ENCODE data around the gene MFN2. TPM values are rescaled to one million over a fixed set of nuclear protein-coding genes. Genes with fewer than 3 reads are reported as not detected.

Gene MFN2
- total and polyA plus RNA-seq, 2 experiments from 2014 or later: 15.1 to 40.4 TPM

DNA sequence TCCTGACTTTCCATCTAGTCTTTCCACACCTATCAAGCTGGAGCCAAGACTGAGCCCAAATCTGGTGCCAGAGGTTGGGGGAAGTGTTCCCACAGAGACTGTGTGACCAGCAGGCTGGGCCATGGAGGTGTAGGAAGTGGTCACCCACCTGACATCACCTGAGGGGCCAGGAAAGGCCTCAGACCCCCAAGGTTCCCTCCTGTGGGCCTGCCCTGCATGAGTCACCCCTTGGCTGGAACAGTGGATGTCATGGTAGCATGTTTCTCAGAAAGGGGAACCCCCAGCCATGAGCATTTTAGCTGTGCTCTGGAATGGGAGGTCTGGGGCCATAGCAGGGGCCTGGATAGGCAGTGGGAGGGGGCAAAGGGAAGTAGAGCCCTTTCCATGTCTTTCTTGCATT is 77.1 kb downstream of the MFN2 start (continued):
- TF ChIP-seq, protein P1, sequence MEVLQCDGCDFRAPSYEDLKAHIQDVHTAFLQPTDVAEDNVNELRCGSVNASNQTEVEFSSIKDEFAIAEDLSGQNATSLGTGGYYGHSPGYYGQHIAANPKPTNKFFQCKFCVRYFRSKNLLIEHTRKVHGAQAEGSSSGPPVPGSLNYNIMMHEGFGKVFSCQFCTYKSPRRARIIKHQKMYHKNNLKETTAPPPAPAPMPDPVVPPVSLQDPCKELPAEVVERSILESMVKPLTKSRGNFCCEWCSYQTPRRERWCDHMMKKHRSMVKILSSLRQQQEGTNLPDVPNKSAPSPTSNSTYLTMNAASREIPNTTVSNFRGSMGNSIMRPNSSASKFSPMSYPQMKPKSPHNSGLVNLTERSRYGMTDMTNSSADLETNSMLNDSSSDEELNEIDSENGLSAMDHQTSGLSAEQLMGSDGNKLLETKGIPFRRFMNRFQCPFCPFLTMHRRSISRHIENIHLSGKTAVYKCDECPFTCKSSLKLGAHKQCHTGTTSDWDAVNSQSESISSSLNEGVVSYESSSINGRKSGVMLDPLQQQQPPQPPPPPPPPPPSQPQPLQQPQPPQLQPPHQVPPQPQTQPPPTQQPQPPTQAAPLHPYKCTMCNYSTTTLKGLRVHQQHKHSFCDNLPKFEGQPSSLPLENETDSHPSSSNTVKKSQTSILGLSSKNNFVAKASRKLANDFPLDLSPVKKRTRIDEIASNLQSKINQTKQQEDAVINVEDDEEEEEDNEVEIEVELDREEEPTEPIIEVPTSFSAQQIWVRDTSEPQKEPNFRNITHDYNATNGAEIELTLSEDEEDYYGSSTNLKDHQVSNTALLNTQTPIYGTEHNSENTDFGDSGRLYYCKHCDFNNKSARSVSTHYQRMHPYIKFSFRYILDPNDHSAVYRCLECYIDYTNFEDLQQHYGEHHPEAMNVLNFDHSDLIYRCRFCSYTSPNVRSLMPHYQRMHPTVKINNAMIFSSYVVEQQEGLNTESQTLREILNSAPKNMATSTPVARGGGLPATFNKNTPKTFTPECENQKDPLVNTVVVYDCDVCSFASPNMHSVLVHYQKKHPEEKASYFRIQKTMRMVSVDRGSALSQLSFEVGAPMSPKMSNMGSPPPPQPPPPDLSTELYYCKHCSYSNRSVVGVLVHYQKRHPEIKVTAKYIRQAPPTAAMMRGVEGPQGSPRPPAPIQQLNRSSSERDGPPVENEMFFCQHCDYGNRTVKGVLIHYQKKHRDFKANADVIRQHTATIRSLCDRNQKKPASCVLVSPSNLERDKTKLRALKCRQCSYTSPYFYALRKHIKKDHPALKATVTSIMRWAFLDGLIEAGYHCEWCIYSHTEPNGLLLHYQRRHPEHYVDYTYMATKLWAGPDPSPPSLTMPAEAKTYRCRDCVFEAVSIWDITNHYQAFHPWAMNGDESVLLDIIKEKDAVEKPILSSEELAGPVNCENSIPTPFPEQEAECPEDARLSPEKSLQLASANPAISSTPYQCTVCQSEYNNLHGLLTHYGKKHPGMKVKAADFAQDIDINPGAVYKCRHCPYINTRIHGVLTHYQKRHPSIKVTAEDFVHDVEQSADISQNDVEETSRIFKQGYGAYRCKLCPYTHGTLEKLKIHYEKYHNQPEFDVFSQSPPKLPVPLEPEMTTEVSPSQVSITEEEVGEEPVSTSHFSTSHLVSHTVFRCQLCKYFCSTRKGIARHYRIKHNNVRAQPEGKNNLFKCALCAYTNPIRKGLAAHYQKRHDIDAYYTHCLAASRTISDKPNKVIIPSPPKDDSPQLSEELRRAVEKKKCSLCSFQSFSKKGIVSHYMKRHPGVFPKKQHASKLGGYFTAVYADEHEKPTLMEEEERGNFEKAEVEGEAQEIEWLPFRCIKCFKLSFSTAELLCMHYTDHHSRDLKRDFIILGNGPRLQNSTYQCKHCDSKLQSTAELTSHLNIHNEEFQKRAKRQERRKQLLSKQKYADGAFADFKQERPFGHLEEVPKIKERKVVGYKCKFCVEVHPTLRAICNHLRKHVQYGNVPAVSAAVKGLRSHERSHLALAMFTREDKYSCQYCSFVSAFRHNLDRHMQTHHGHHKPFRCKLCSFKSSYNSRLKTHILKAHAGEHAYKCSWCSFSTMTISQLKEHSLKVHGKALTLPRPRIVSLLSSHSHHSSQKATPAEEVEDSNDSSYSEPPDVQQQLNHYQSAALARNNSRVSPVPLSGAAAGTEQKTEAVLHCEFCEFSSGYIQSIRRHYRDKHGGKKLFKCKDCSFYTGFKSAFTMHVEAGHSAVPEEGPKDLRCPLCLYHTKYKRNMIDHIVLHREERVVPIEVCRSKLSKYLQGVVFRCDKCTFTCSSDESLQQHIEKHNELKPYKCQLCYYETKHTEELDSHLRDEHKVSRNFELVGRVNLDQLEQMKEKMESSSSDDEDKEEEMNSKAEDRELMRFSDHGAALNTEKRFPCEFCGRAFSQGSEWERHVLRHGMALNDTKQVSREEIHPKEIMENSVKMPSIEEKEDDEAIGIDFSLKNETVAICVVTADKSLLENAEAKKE (CRISPR knock-in tag; IDR thresholded peaks at IDR 0.05): no peak
- TF ChIP-seq ZNF331 (CRISPR knock-in tag; IDR thresholded peaks at IDR 0.05; ENCODE audit: low read depth) (no peak), NANOG (IDR thresholded peaks at IDR 0.05; ENCODE audit: borderline replicate concordance) (no peak), CREB1 (CRISPR knock-in tag; IDR thresholded peaks at IDR 0.05; ENCODE audit: low read depth) (no peak)

- DNase-seq (ENCODE audit: low spot score) (no peak), ATAC-seq (no peak)
- H3K4me2 ChIP-seq: no peak overlapping the region
- no peaks in the 10 kb centered on the region for H4K20me1 ChIP-seq (replicated peaks; ENCODE audit: insufficient read depth)
- no peaks in the 10 kb centered on the region for H3K36me3 ChIP-seq (ENCODE audit: insufficient read depth)
- no peaks in the 10 kb centered on the region for H3F3A ChIP-seq (replicated peaks; ENCODE audit: low read depth)
- TF ChIP-seq POLR2AphosphoS5 (IDR thresholded peaks at IDR 0.05; ENCODE audit: low read depth) (no peak), REST (IDR thresholded peaks at IDR 0.05; ENCODE audit: unreplicated experiment) (no peak)
- H3K9me2 ChIP-seq (ENCODE audit: insufficient read depth): no peaks in the 10 kb centered on the region; the same call in 1 of the 2 replicates
- H3K9me3 Mint-ChIP-seq: peaks cover 5% of the 10 kb centered on the region
- H3K27me3 ChIP-seq (ENCODE audit: insufficient read depth): peaks cover 10% of the 10 kb centered on the region
- H3K27ac Mint-ChIP-seq: no peak overlapping the region
- H3K4me3 ChIP-seq: no peak overlapping the region
- H2AFZ ChIP-seq: no peak overlapping the region
- peaks cover 14% of the 10 kb centered on the region for H3K27me3 Mint-ChIP-seq (ENCODE audit: insufficient read depth, low read depth, poor library complexity)
- 0 out of 3 replicates have a peak, but pooled peaks cover 4% of the 10 kb centered on the region for H3K4me1 Mint-ChIP-seq
- no peak overlapping the region for H3K4me3 Mint-ChIP-seq
- no peaks in the 10 kb centered on the region for H3K79me2 ChIP-seq (replicated peaks; ENCODE audit: insufficient read depth)
- H3K4me1 ChIP-seq (ENCODE audit: insufficient read depth): no peaks in the 10 kb centered on the region
- H3K27ac ChIP-seq (ENCODE audit: low read depth): no peak overlapping the region
- H3K36me3 Mint-ChIP-seq (ENCODE audit: low read depth): peaks cover 4% of the 10 kb centered on the region; the same call in 1 of the 3 replicates
Observed at GRCh38 chr1:12057940-12058687, 77.9 kb downstream of the MFN2 start.
